Measurements from ENCODE around the gene ENG. TPM values are rescaled to one million over a fixed set of nuclear protein-coding genes. Genes with fewer than 3 reads are reported as not detected.
A peak's percentile ranks its signal among the peaks of the same experiment; 100 is the strongest.

Gene ENG
- polyA plus RNA-seq, 3 donors, result 15.7 to 26.0 (median 17.9) TPM

GRCh38 chr9:127865645-127866464, 11.4 kb upstream of the ENG start:
- Mint-ChIP-seq H3K9me3 (peaks cover 0 to 3% (median 0%) of the 10 kb centered on the region in 7 donors), H3K4me1 (peaks cover 49% of the 10 kb centered on the region), H3K4me3 (no peak overlapping the region), H3K36me3 (peaks cover 0 to 3% of the 10 kb centered on the region in 2 donors), H3K27me3 (ENCODE audit: low read depth in 3 of 3) (peaks cover 0 to 2% (median 2%) of the 10 kb centered on the region in 3 donors), H3K27ac (peak overlapping the region in 1 of 7 donors; percentile 65)
- Histone ChIP-seq H3K9ac (ENCODE audit: insufficient read depth, low read length, poor library complexity, severe bottlenecking) (no peak overlapping the region), H3K79me2 (ENCODE audit: insufficient read depth, low read length) (no peaks in the 10 kb centered on the region), H3K4me2 (replicated peaks; ENCODE audit: extremely low read depth, low read length, poor library complexity, severe bottlenecking) (no peak overlapping the region), H3K27me3 (ENCODE audit: control insufficient read depth in 2 of 2, insufficient read depth in 2 of 2, low read length in 2 of 2) (no peaks in the 10 kb centered on the region), H3K27ac (ENCODE audit: low read depth in 1 of 2, low read length in 2 of 2) (no peak overlapping the region), H3K9me3 (replicated peaks in 1 of 2; ENCODE audit: control insufficient read depth in 1 of 2, insufficient read depth in 1 of 2, low read length in 2 of 2) (no peaks in the 10 kb centered on the region), H3K36me3 (replicated peaks in 1 of 2; ENCODE audit: control insufficient read depth in 1 of 2, insufficient read depth in 2 of 2, low read length in 2 of 2) (no peaks in the 10 kb centered on the region), H4K20me1 (ENCODE audit: insufficient read depth, low read length) (no peaks in the 10 kb centered on the region), H2AFZ (ENCODE audit: insufficient read depth, low read depth, low read length, poor library complexity, severe bottlenecking) (no peak overlapping the region), H3K4me1 (ENCODE audit: control insufficient read depth in 1 of 2, insufficient read depth in 2 of 2, low read length in 2 of 2) (peaks cover 46 to 47% of the 10 kb centered on the region in 2 donors), H3K4me3 (replicated peaks in 1 of 3; ENCODE audit: low read depth in 2 of 3, low read length in 3 of 3) (no peak overlapping the region)
- intact Hi-C loops (cut with micrococcal nuclease), result loop anchor here (5.0 kb wide), 3 partner anchors 64 to 129 kb away; partner anchors contain the start of genes CDK9 (in 1 of the 2), FPGS (in 1 of the 2) and TOR2A (in 1 of the 2)
- WGBS (ENCODE audit: insufficient coverage), result 78% methylated on average over 15 of the region's 19 CpGs
- no peak for DNase-seq
- TF ChIP-seq CTCF (IDR thresholded peaks at IDR 0.05), result no peak

GRCh38 chr9:127863191-127863621, 8.7 kb upstream of the ENG start:
- H3K9ac ChIP-seq (ENCODE audit: insufficient read depth, low read length, poor library complexity, severe bottlenecking), result peak overlapping the region; percentile 66
- H3K27ac ChIP-seq (ENCODE audit: low read depth in 1 of 2, low read length in 2 of 2), result peak overlapping the region; percentile 90 to 92
- no peak overlapping the region for H3K4me3 ChIP-seq (replicated peaks in 1 of 3; ENCODE audit: low read depth in 2 of 3, low read length in 3 of 3)
- Mint-ChIP-seq H3K4me3 (peak overlapping the region; percentile 31 to 64), H3K27ac (peak overlapping the region; percentile 94 to 98 (median 98)), H3K27me3 (ENCODE audit: low read depth in 3 of 3) (peaks cover 0 to 5% (median 1%) of the 10 kb centered on the region in 3 donors), H3K4me1 (peaks cover 58% of the 10 kb centered on the region), H3K36me3 (peaks cover 3 to 4% of the 10 kb centered on the region in 2 donors), H3K9me3 (peaks cover 0 to 3% (median 0%) of the 10 kb centered on the region in 7 donors)
- H4K20me1 ChIP-seq (ENCODE audit: insufficient read depth, low read length), result no peaks in the 10 kb centered on the region
- DNase-seq, result peak; percentile 79 to 88 (median 87)
- H3K9me3 ChIP-seq (replicated peaks in 1 of 2; ENCODE audit: control insufficient read depth in 1 of 2, insufficient read depth in 1 of 2, low read length in 2 of 2), result no peaks in the 10 kb centered on the region
- no peak overlapping the region for H3K4me2 ChIP-seq (replicated peaks; ENCODE audit: extremely low read depth, low read length, poor library complexity, severe bottlenecking)
- peaks cover 54% of the 10 kb centered on the region in 2 donors for H3K4me1 ChIP-seq (ENCODE audit: control insufficient read depth in 1 of 2, insufficient read depth in 2 of 2, low read length in 2 of 2)
- H3K79me2 ChIP-seq (ENCODE audit: insufficient read depth, low read length), result no peaks in the 10 kb centered on the region
- no peak overlapping the region for H2AFZ ChIP-seq (ENCODE audit: insufficient read depth, low read depth, low read length, poor library complexity, severe bottlenecking)
- H3K36me3 ChIP-seq (replicated peaks in 1 of 2; ENCODE audit: control insufficient read depth in 1 of 2, insufficient read depth in 2 of 2, low read length in 2 of 2), result no peaks in the 10 kb centered on the region
- no peak for TF ChIP-seq CTCF (IDR thresholded peaks at IDR 0.05)
- WGBS (ENCODE audit: insufficient coverage), result no CpG with 5 or more reads among the region's 13 CpGs
- intact Hi-C loops (cut with micrococcal nuclease), result loop anchor here in 1 of 2 donors (5.0 kb wide), 2 partner anchors 36 to 54 kb away; partner anchors contain the start of gene ST6GALNAC4
- H3K27me3 ChIP-seq (ENCODE audit: control insufficient read depth in 2 of 2, insufficient read depth in 2 of 2, low read length in 2 of 2), result no peaks in the 10 kb centered on the region

Measured in CD14-positive monocyte (primary cell).